ENCODE data around the gene TRIM29. TPM values are rescaled to one million over a fixed set of nuclear protein-coding genes. Genes with fewer than 3 reads are reported as not detected.

The TRIM29 gene
- total and polyA plus RNA-seq, 2 of the 4 experiments (the other 2 are of a cell fraction) = not detected

- Histone ChIP-seq H4K5ac (ENCODE audit: low read depth, low read length) (no peak overlapping the region), H3K4me3 (ENCODE audit: insufficient read depth, low read depth, low read length) (no peak overlapping the region), H3K27ac (ENCODE audit: insufficient read depth, low read length) (no peak overlapping the region), H3K9me3 (ENCODE audit: control insufficient read depth, insufficient read depth, low read length) (no peaks in the 10 kb centered on the region), H3K18ac (ENCODE audit: low read depth, low read length) (no peak overlapping the region), H4K8ac (ENCODE audit: low read depth in 2 of 2, low read length in 2 of 2) (no peak overlapping the region), H2BK20ac (ENCODE audit: low read depth, low read length) (no peak overlapping the region), H3K4ac (ENCODE audit: low read depth, low read length) (no peak overlapping the region), H2AK5ac (ENCODE audit: low read depth, low read length) (no peak overlapping the region), H3K14ac (replicated peaks; ENCODE audit: low read depth, low read length) (no peak overlapping the region), H2AK9ac (replicated peaks; ENCODE audit: low read depth, low read length, poor library complexity) (no peak overlapping the region), H2BK5ac (ENCODE audit: low read depth, low read length, poor library complexity, severe bottlenecking) (no peak overlapping the region), H2BK120ac (ENCODE audit: low read depth, low read length) (no peak overlapping the region), H3K4me2 (ENCODE audit: low read depth, low read length) (no peak overlapping the region), H4K20me1 (ENCODE audit: insufficient read depth, low read length) (no peaks in the 10 kb centered on the region), H3K9ac (ENCODE audit: low read depth, low read length) (no peak overlapping the region), H2AFZ (replicated peaks; ENCODE audit: low read length, poor library complexity) (no peak overlapping the region), H3K27me3 (ENCODE audit: control insufficient read depth, insufficient read depth, low read length) (peaks cover 24% of the 10 kb centered on the region), H3K9me1 (ENCODE audit: insufficient read depth, low read length) (no peaks in the 10 kb centered on the region), H3K79me1 (ENCODE audit: low read depth in 1 of 2, low read length in 2 of 2) (no peaks in the 10 kb centered on the region), H4K91ac (ENCODE audit: insufficient read depth, low read depth, low read length) (no peak overlapping the region), H3K4me1 (ENCODE audit: control insufficient read depth, insufficient read depth, low read length) (no peaks in the 10 kb centered on the region), H3K36me3 (ENCODE audit: control insufficient read depth, insufficient read depth, low read length) (no peaks in the 10 kb centered on the region), H3K23ac (ENCODE audit: low read depth, low read length) (no peak overlapping the region), H3K56ac (ENCODE audit: extremely low read depth, insufficient read depth, low read length) (no peak overlapping the region), H2BK15ac (ENCODE audit: low read depth, low read length) (no peak overlapping the region)
- WGBS, 2 experiments (ENCODE audit: extremely low coverage in 2 of 2, insufficient read length in 1 of 2) = 43% methylated on average over 2 of the region's 11 CpGs; no CpG with 5 or more reads in 1 of the 2 experiments
- POLR2A ChIA-PET (ENCODE audit: unreplicated experiment) = no interaction called here
- dilution Hi-C loops (cut with HindIII; ENCODE audit: low sequenced_read_pairs, unreplicated experiment) (no loop called here), intact Hi-C loops (cut with micrococcal nuclease) (no loop called here), in situ Hi-C loops (cut with MboI; ENCODE audit: low sequenced_read_pairs) (no loop called here)
- TF ChIP-seq RFX5 (IDR thresholded peaks at IDR 0.05; ENCODE audit: low read depth, low read length) (no peak), USF2 (IDR thresholded peaks at IDR 0.05; ENCODE audit: low read depth, low read length) (no peak), NFE2L2 (IDR thresholded peaks at IDR 0.05; ENCODE audit: low read depth, low read length) (no peak), CHD1 (IDR thresholded peaks at IDR 0.05; ENCODE audit: low read depth, low read length) (no peak), ELK1 (IDR thresholded peaks at IDR 0.05; ENCODE audit: borderline replicate concordance, low read depth, low read length) (no peak), CEBPB (IDR thresholded peaks at IDR 0.05; ENCODE audit: low read depth, low read length) (no peak), FOS (IDR thresholded peaks at IDR 0.05; ENCODE audit: low read depth, low read length) (no peak), MAFK (IDR thresholded peaks at IDR 0.05; ENCODE audit: low read depth, low read length) (no peak), BHLHE40 (IDR thresholded peaks at IDR 0.05; ENCODE audit: low read depth, low read length) (no peak), SMC3 (IDR thresholded peaks at IDR 0.05; ENCODE audit: low read depth, low read length) (no peak)
- no TSS peak for BruUV-seq (replicated peaks)
- no peak for DNase-seq
- CTCF ChIA-PET = no interaction called here
- ATAC-seq (ENCODE audit: low read depth) = no peak
Measured at GRCh38 chr11:120066738-120067437, 71.0 kb downstream of the TRIM29 start.

All from IMR-90 (cell line).